HFFc6 (cell line): ENCODE measurements around the gene RAB25. TPM values are rescaled to one million over a fixed set of nuclear protein-coding genes. Genes with fewer than 3 reads are reported as not detected.

Experiments used
- DNase-seq: peaks from one replicate; pipeline ENCODE4 v3.0.0-alpha.2; 2018
- H3K27ac Mint-ChIP-seq: 2 replicates; pipeline ENCODE4 v1.8.0; 2020; ENCODE audit warnings: mild to moderate bottlenecking, mixed read lengths
- H3K27me3 Mint-ChIP-seq: 2 replicates; pipeline ENCODE4 v1.8.0; 2021; ENCODE audit warnings: mild to moderate bottlenecking, moderate library complexity, mixed read lengths; ENCODE audit not compliant: insufficient read depth
- H3K36me3 Mint-ChIP-seq: 2 replicates; pipeline ENCODE4 v1.8.0; 2021; ENCODE audit warnings: low read depth, mixed read lengths
- H3K4me1 Mint-ChIP-seq: 2 replicates; pipeline ENCODE4 v1.8.0; 2020; ENCODE audit warnings: low read depth, mixed read lengths
- H3K4me3 Mint-ChIP-seq: 2 replicates; pipeline ENCODE4 v1.8.0; 2020; ENCODE audit warnings: mild to moderate bottlenecking, moderate library complexity, mixed read lengths
- H3K9me3 Mint-ChIP-seq: 2 replicates; pipeline ENCODE4 v1.8.0; 2020; ENCODE audit warnings: mild to moderate bottlenecking, mixed read lengths
- CTCF ChIP-seq: fragments of 200-600 bp; sonication (generic); IDR thresholded peaks from 2 replicates; pipeline ENCODE4 v1.5.0; 2021; ENCODE audit warnings: antibody characterized with exemption, mild to moderate bottlenecking
- total RNA-seq, 6 experiments: library from RNA; stranded (reverse); fragmentation: NEBNext Ultra II Directional; extraction: Animal tissue kit (Norgen Biotek cat#: 25700); gene quantifications; 2 replicates in 1 of 6; 3 replicates in 5 of 6; pipeline ENCODE4 v1.2.3, GENCODE V29; 2021

RAB25 gene
- total RNA-seq, 6 experiments from 2014 or later = not detected

- Mint-ChIP-seq H3K27me3 (peaks cover 1% of the 10 kb centered on the region; the same call in 1 of the 2 replicates), H3K27ac (no peak overlapping the region), H3K36me3 (peaks cover 10% of the 10 kb centered on the region), H3K9me3 (no peaks in the 10 kb centered on the region), H3K4me1 (peaks cover 14% of the 10 kb centered on the region), H3K4me3 (no peak overlapping the region)
- no peak for TF ChIP-seq CTCF
- no peak for DNase-seq
Observed at GRCh38 chr1:156042828-156043227, 18.1 kb upstream of the RAB25 start.

GRCh38 chr1:156045076-156045475, 15.9 kb upstream of the RAB25 start:
- Mint-ChIP-seq H3K27me3 (peaks cover 1% of the 10 kb centered on the region; the same call in 1 of the 2 replicates), H3K4me1 (peaks cover 20% of the 10 kb centered on the region)

GRCh38 chr1:156048663-156049258, 12.2 kb upstream of the RAB25 start:
- Mint-ChIP-seq H3K36me3 (peaks cover 7% of the 10 kb centered on the region), H3K9me3 (no peaks in the 10 kb centered on the region), H3K4me3 (no peak overlapping the region), H3K4me1 (peaks cover 21% of the 10 kb centered on the region), H3K27me3 (no peaks in the 10 kb centered on the region; the same call in 1 of the 2 replicates), H3K27ac (no peak overlapping the region)
- DNase-seq = no peak
- TF ChIP-seq CTCF = no peak

More at GRCh38 chr1:156045076-156045475, 15.9 kb upstream of the RAB25 start:
- no peak overlapping the region for H3K4me3 Mint-ChIP-seq
- no peaks in the 10 kb centered on the region for H3K9me3 Mint-ChIP-seq
- H3K36me3 Mint-ChIP-seq = peaks cover 17% of the 10 kb centered on the region
- no peak for DNase-seq
- TF ChIP-seq CTCF = no peak
- H3K27ac Mint-ChIP-seq = no peak overlapping the region

- Mint-ChIP-seq H3K4me3 (no peak overlapping the region; the same call in 1 of the 2 replicates), H3K36me3 (peaks cover 7% of the 10 kb centered on the region), H3K4me1 (peaks cover 23% of the 10 kb centered on the region), H3K27ac (0 out of 2 replicates have a peak overlapping the region, but pooled peaks have one; percentile 7), H3K9me3 (no peaks in the 10 kb centered on the region), H3K27me3 (no peaks in the 10 kb centered on the region; the same call in 1 of the 2 replicates)
- no peak for TF ChIP-seq CTCF
- DNase-seq = peak; percentile 9
Observed at GRCh38 chr1:156050376-156050775, 10.6 kb upstream of the RAB25 start.

- H3K4me3 Mint-ChIP-seq = no peak overlapping the region
- H3K27me3 Mint-ChIP-seq = no peaks in the 10 kb centered on the region; the same call in 1 of the 2 replicates
- H3K36me3 Mint-ChIP-seq = peaks cover 8% of the 10 kb centered on the region
- TF ChIP-seq CTCF = no peak
- H3K27ac Mint-ChIP-seq = no peak overlapping the region
- H3K9me3 Mint-ChIP-seq = no peaks in the 10 kb centered on the region
- H3K4me1 Mint-ChIP-seq = peaks cover 31% of the 10 kb centered on the region
- no peak for DNase-seq
Observed at GRCh38 chr1:156051011-156051725, 9.8 kb upstream of the RAB25 start.
